ENCODE results near the gene IGSF9.

The IGSF9 gene

DNA sequence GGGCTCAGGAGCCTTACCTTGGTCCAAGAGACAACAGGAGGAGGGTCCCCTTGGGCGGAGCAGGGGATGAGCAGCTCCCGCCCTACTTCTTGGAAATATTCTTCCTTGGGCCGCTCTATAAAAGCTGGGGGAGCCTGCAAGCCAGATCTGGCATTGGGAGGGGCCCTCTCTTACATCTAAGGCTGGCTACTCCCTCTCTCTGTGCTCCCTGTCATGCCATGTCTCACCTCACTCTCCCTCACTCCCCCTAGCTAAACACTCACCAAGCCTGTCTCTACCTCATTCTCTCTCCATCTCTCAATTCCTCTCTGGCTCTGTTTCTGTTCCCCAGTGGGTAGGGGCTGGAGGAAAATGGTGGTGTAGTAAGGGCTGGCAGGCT is 13.6 kb downstream of the IGSF9 start:
- DNase-seq: no peak

DNA sequence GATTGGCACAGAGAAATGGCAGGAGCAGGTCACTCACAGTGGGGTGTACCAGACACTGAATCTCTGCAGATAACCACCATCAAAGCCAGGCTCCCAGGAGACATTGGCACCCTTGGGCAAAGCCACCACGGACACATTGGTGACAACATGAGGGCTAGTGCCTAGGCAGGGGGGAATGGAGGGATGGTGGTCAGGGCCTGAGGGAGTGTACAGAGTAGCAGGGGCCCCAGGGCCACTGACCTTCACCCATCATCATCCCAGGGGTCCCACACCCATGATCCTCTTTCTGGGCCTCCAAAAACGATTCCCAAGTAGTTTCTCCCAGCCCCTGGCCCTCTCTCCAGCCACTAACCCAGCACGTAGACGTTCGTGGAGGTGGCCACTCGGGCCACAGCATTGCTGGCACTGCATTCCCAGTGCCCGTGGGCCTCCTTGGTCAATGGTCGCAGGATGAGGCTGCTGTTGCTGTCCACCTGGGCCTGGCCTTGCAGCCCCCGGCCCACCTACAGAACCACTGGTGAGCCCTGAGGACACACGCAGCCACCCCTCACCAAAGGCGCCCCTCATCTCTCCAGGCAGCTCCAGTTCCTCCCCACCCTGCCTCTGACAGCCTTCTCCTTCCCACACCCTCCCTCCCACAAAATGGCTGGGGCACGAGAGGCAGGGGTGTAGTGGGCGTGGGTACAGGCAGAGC is 14.2 kb downstream of the IGSF9 start:
- DNase-seq: no peak

DNA sequence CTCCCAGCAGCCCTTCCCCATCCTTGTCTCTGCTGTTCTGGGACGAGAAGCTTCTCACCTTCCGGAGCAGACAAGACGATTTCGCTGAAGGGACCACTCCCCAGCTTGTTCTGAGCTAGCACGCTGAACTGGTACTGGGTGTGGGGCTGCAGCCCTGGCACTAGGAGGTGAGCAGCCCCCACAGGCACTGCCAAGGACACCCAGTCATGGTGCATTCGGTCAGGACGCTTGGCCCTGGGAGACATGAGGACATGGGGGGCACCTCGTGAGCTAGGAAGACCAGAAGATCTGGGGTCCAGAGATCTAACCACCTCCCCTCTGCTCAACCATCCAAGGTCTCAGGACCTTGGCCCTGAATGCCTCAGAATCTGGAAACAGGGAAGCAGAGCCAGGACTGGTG is 14.8 kb downstream of the IGSF9 start:
- no peak for DNase-seq

DNA sequence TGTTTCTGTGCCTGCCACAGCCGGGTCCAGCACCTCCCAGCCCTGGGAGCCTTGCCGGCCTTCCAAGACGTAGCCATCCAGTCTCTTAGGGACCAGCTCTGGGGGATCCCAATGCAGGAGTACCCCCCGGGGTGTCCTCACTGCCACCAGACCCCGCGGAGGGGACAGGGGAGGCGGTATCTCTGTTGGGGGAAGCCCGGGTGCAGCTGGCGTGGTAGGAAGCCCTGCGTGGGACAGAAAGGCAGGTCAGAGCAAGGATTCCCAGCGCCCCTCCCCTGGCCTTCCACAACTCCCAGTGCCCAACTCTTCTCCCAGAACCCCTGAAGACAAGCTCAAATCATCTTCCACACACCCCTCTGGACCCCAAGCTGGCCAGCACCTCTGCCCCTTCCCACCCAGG is 15.2 kb downstream of the IGSF9 start:
- no peak for DNase-seq

DNA sequence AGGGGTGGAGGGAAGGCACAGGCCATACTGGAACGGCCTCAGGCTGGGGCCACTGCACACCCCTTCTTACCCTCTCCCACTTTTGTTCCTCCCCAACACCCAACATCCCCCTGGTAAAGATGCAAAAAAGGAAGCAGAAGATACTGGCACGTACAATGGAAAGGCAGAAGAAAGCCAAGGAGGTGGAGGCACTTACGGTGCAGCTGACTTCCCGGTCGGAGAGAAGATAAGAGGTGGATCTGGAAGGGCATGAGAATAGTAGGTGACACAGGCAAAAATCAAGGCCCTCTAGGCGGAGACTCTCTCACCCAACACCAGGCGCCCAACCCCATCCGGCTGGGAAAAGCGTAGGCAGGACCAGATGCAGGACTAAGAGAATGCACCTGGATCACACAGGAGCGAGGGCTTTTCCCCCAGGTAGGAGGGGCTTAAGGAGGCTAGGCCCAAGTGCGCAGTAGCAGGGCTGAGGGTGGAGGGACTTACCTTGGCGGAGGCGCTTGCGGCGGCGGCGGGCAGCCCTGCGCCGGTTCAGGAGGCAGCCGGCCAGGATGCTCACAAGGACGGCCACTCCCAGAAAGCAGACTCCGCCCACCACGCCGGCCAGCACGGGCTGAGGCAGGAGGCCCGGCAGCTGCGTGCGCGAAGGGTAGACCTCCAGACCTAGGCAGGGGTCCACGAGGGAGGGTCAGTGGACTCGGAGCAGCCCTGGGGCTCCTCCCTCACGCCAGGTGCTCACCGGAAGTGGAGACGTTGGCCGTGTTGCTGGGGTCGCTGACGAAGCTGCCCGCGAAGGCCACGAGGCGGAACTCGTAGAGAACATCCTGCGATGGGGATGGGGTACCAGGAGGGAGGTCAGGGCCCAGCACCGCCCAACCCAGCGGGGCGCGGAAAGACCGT is 16.0 kb downstream of the IGSF9 start:
- DNase-seq: no peak

DNA sequence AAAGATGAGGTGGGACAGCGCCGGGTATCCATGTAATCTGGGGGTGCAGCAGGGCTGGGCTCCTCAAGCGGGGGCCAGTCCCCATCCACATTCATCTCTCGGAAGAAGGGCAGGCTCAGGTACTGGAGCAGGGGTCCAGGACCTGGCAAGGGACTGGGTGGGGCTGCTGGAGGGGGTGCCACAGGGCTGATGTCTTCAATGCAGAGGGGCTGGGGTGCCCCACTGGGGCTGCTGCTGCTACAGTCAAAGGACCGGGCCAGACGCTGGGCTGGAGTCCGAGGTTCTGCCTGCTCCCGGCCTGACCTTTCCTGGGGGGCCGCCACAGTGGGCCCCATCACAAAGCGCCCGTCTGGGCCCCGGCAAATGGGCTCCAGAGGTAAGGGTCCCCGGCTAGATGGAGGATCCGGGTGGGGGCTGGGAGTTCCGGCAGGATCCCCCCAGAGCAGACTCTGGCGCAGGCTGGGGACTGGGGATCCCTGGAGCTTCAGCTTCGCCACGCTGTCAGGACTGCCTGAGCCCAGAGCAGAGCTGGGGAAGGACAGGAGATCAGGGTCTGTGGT is 16.8 kb downstream of the IGSF9 start:
- DNase-seq: no peak

DNA sequence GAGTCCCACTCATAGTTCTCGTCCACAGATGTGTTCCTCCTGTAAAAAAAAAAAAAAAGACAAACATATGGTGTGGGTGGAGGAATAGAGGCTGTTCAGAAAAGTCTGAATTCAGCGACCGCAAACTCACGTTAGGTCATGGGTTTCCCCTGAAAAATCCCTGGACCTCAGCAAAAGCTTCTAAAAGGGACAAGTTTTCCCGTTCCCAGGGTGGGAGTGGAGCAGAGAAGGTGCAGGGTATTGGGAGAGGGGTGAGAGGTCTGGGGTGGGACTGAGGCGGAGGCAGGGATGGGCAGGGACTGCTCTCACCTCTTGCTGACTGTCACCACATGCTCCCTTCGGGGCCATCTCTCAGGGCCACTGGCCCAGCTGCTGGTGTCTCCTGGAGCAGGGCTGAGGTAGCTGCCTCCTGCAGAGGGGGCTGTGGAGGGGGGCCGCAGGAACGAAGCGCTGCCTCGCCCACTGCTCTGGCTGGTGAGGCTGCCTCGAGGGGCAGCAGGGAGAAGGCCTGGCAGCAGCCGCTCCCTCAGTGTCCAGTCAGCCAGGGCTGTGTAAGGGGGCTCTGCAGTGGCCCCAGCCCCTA is 17.5 kb downstream of the IGSF9 start:
- no peak for DNase-seq

DNA sequence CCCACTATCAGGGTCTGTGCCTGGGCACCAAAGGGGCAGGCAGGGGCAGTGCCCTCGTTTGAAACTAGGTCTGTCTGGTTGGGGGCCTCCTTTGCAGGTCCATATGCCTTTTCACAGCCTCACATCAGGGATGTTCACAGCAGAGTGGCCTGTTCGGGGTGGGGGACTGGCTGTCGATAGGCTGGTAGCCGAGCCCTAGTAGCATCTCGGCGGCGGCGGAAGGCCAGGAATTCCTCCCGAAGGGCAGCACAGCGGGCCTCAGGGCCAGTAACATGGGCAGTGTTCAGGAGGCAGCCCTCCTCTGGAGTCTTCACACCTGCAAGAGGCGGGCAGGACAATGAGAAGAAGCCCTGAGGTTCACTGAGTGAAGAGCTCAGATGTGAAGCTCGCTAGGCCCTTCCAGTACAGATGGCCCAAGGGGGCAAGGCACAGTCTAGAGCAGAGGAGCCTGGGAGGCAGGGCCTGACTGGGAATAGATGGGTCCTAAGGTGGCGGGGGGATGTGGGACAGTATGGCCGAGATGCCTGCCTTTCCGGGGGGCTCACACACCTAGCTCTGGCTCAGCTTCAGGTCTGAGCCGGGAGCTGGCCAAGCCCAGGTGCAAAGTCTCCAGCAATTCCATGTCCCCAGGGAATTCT is 18.1 kb downstream of the IGSF9 start:
- no peak for DNase-seq

DNA sequence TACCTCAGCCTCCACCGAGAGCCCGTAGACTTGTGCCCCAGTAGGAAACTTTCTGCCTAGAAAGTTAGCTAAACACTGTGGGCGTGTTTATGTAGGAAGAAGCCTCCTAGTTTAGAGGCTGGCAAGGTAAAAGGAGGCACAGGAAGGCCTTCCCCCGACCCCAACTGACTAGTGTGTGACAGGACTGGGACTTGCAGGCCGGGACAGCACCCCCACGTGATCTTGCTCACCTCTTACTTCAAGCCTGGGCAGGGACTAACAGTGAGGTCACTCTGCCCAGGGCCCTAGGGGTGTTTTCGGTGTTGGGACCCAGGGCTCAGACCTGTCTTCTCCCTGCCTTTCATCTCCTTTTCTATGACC is 19.7 kb downstream of the IGSF9 start:
- no peak for DNase-seq

DNA sequence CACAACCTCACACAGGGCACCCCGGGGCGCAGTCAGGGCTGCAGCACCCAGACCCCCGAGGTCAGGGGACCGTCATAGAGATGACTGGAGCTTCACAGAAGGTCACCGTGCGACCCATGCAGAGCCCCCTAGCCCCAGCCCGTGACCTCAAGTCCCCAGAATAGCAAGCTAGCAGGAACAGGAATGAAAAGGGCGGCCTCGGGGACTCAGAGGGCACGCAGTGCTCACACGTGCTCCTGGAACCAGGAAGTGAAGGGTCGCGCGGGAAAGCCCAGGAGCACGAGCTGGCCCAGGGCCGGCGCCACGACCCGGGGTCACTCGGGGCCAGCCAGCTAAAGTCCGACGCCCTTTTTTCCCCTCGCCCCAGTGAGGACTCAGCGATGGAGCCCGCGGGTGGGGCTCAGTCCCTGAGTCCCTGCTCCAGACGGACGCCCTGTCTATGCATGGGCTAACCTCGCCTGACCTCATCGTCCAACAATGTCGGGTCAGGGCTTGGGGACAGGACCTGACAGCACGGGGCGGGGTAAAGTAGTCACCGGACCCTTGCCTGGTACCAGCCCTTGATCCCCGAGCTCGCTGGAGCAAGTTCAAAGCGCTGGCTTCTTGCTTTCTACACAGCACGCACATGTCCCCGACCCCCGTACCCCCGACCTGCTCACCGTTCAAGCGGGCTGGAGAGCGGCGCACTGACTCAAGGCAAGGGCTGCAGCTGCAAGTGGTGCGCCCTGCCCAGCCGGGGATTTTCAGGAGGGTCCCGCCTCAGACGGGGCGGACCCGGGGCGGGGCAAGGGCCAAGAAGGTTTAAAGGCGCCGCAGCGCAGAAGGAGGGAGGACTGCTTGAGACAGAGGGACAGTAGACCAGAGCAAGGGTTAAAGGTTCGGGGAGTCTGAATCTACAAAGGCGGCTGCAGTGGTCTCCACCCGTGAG is 20.4 kb downstream of the IGSF9 start, which contains the start of gene TAGLN2:
TAGLN2 (minus strand) TSS at position 717 of the 928 bp plus-strand sequence. CDS start 4,998 bp downstream, outside the sequence.
- DNase-seq: peak; percentile 93

DNA sequence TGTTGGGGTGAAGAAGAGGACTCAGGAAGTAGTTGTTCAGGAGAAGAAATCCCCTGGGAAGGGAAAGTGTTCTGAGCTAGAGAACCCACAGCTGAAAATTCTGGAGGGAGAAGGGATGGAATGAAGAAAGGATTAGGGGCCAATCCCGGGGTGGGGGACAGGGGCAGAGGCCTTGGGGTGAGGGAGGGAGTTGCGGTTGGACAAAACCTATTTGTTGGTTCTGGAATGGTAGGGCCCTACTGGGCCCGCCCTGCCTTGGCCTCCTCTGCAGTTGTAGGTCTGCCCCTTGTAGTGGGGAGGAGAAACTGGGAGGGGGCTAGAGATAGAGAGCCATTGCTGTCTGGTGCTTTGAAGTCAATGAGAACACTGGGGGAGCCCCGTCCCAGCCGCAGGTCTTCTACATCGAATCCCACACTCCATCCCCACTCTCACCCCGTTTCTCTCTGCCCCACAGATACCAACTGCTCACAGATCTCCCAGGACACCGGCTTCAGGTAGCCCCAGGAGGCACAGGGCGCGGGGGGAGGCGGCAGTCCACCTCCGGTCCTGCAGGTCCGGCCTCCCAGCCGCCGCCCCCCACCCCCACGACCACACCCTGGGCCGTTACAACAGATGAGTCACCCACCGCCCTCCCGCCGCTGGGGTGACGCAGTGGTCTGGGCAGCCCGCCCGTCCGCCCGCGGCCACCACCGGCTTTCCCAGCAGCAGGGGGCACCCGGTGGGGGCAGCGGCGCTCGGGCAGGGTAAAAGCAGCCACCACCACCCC is 21.2 kb downstream of the IGSF9 start:
- DNase-seq: peak; percentile 93

DNA sequence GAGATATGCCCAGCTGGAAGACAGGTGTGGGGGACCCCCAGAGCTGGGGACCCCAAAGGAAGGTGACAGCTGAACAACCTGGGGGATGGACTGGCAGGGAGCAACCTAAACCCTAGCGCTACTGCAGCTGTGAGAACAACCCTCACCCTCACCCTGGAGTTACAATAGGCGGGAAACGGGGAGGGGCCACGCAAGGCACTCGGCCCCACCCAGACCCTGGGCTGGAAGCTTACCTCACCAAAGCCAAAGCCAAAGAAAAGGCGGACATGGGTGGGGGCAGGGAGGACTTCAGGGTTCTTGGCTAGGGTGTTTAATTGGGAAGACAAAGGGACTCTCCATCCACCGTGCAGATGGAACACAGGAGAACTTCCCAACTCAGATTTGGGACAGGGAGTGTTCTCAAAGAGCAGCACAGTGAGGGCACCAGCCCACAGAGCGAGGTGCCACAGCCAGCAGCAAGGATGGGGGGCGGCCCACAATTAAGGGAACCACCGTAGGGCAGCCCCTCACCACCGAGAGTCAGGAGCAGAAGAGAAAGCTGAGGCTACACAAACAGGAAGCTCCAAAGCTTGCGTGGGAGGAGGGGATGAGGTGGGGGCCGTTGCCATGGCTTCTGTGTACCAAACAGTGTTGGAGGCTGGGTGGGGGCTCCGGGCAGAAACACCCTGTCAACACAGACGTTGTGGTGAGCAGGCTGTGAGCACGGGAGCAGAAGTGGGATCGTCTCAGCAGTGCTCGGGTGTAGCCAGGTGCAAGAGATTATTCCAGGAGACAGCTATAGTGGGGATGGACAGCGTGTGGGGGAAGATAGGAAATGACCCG is 22.0 kb downstream of the IGSF9 start:
- peak; percentile 92 for DNase-seq

DNA sequence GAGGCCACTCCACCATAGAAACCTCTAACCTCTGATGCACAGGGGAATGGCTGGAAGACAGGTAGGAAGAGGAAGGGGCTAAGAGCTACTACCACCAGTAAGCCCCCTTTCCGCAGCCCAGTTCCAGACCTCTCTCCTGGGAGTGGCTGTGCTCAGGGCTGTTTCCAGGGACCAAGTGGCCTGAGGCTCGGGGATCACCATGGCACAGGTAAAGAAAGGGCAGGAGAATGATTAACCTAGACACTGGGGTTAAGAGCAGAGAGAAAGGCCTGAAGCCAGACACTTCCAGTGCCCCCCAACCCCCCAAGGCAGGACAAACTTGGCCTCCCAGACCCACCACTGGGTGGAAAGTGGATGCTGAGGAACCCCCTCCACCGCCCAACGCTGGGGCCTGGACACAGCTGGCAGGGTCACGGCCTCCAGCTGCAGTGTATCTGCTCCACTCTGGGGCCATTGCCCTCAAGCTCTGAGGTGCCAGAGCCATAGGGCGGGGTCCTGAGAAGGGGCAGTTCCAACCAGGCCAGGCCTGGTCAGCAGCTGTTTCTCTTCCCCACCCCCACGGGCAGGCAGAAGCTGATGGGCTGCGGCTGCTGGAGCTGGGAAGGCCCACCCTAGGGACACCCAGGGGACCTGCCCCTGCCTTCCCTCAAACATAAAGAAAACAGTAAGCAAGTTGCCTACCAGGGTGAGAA is 22.8 kb downstream of the IGSF9 start:
- peak; percentile 36 for DNase-seq

DNA sequence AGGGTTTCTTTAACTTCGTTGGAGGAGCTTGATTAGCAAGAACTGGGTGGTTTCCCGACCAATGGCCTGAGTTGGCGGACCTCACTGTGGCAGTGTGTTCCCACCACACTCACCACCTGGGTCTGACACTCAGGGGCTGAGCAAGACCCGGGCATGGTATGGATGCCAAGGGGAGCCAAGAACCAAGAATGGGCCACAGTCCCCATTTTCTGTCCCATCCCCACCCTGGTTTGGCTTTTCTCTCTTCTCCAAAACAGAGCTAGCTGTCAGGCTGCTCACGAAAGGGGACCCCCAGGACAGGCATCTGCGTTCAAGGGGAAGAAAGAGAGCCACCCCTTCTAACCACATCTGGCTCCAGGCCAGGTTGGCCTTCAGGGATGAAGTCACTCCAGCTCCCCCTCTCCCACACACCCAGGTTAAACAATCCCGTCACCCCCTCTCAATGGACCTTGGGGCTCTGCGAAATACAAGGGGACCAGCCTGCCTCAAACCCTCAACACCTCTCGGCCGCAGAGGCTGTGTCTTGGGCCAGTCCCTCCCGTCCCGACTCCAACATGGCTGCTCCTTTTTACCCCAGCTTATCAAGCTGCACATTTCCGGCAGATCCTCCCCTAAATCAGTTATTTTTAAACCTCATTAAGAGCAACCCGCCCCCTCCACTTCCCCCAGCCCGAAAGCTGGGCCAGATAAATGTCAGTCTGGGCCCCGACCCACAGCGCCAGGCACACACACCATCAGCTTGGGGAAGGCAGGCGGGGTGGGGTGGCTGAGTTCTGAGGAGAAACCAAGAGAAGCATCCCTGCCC is 23.5 kb downstream of the IGSF9 start:
- peak; percentile 38 for DNase-seq

DNA sequence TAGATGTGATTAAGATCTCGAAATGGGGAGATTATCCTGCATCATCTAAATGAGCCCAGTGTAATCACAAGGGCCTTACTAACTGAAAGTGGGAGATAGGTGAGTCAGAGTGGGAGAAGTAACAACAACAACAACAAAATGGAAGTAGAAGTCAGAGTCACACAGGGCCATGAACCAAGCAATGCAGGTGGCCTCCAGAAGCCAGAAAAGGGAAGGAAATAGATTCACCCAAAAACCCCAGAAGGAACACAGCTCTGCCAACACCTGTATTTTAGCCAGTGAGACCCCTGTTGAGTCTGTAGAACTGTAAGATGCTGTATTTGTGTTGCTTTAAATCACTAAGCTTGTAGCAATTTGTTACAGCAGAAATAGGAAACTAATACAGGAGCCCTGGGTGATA is 24.2 kb downstream of the IGSF9 start:
- DNase-seq: no peak

DNA sequence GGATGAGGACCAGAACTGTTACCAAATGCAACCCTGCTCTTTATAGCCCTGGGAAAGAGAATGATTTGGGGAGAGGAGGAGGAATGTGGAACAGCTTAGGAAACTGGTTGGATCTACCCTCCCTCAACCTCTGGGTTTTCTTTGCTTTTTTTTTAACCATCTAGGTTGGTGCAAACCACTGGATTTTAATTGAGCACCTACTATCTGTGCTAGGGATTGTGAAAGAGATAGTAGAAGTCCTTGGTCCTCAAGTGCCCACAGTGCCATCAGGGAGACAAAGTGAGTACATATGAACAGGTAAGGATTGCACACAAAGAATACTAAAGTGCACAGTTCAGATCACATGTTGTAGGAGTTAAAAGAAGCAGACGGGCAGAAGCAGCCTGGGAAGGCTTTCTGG is 24.8 kb downstream of the IGSF9 start:
- DNase-seq: no peak

DNA sequence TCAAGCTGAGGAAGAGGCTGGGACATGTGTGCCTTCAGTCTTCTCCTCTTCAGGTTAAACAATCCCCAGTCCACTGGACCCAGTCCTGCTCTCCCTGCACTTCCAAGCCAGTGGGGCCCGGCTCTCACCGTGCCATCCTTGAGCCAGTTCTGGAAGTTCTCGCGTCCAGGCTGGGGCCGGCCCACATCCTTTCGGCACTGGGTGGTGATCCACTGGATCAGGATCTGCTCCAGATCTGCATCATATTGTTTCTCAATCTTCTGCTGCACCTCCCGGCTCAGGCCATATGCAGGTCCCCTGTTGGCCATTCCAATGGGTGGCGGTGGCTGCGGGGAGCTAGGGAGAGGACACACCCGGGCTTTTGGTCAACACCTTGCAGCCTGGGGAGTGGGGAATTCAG is 25.2 kb downstream of the IGSF9 start:
- no peak for DNase-seq

DNA sequence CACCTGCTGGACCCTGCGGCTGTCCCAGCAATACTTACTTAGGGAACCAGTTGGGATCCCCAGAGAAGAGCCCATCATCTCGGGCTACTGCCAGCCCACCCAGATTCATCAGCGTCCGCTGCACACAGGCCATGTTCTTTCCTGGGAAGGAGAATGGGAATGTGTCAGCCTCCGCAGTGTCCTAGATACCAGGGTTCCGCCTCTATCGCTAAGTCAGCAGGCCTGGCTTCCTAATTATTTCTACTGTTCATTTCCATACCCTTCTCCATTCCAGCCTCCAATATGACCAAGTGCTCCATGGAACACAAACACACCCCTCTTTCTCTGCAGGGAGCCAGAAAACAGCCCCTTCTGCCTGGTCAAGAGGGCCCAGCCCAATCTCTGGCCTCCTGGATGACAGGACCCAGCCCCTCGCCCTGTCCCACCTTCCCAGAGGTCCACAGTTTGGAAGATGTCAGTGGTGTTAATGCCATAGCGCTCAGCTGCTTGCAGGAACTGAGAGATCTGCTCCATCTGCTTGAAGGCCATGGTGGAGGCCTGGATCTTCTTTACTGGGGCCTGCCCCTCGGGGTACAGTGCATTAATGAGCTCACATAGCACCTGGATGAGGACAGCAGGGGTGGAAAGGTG is 26.1 kb downstream of the IGSF9 start:
- no peak for DNase-seq

Data from EL (cell line).